K562 (cell line): ENCODE data around the gene GMPR. TPM values are rescaled to one million over a fixed set of nuclear protein-coding genes. Genes with fewer than 3 reads are reported as not detected.

Experiments
- ARNT ChIP-seq, 2 experiments: fragments of 450-650 bp; IDR thresholded peaks; 2 replicates each; pipeline ENCODE4 v1.6.1; 2016; ENCODE audit warnings: mild to moderate bottlenecking in 1 of 2
- BCOR ChIP-seq: fragments of 450-650 bp; IDR thresholded peaks from 2 replicates; pipeline ENCODE4 v1.6.1; 2016
- E4F1 ChIP-seq: fragments of 250-450 bp; sonication (Bioruptor Pico); IDR thresholded peaks from 2 replicates; pipeline ENCODE4 v1.5.0; 2021; ENCODE audit warnings: mild to moderate bottlenecking, borderline replicate concordance
- ELF2 ChIP-seq: fragments of 250-450 bp; sonication (Bioruptor Pico); IDR thresholded peaks from 2 replicates; pipeline ENCODE4 v1.5.0; 2021; ENCODE audit warnings: mild to moderate bottlenecking
- ELK1 ChIP-seq: sonication (generic); formaldehyde crosslinking; IDR thresholded peaks from 2 replicates; pipeline ENCODE4 v1.8.1; 2022; ENCODE audit warnings: missing genetic modification reagents
- GTF2F1 ChIP-seq: IDR thresholded peaks from 2 replicates; pipeline ENCODE4 v1.6.1; 2011; ENCODE audit warnings: low read depth, low read length, improper control_type of control experiment
- HMG20A ChIP-seq: fragments of 450-650 bp; formaldehyde crosslinking; conservative IDR thresholded peaks from 2 replicates; pipeline ENCODE4 v1.4.0; 2020; ENCODE audit warnings: mild to moderate bottlenecking, mixed read lengths
- MCM5 ChIP-seq: fragments of 450-650 bp; IDR thresholded peaks from 2 replicates; pipeline ENCODE4 v1.6.1; 2016; ENCODE audit warnings: low read depth
- POLR2A ChIP-seq: fragments of 450-650 bp; conservative IDR thresholded peaks from 2 replicates; pipeline ENCODE4 v1.6.1; 2016
- SREBF2 ChIP-seq: sonication (generic); formaldehyde crosslinking; IDR thresholded peaks from 2 replicates; pipeline ENCODE4 v1.4.0; 2020; ENCODE audit warnings: mild to moderate bottlenecking, missing genetic modification reagents
- TBL1XR1 ChIP-seq, 2 experiments: IDR thresholded peaks; 2 replicates each; pipeline ENCODE4 v1.6.1; 2012; ENCODE audit warnings: improper control_type of control experiment in 2 of 2, low read length in 2 of 2, mild to moderate bottlenecking in 1 of 2
- TCF7L2 ChIP-seq: fragments of 150-350 bp; IDR thresholded peaks from 2 replicates; pipeline ENCODE4 v1.6.1; 2016; ENCODE audit warnings: low read depth, mild to moderate bottlenecking, low read length, moderate library complexity
- TCFL5 ChIP-seq: fragments of 250-450 bp; sonication (Bioruptor Pico); conservative IDR thresholded peaks from 2 replicates; pipeline ENCODE4 v1.6.1; 2021; ENCODE audit warnings: mild to moderate bottlenecking, moderate library complexity, matching md5 sums
- TGIF2 ChIP-seq: sonication (generic); formaldehyde crosslinking; IDR thresholded peaks from 2 replicates; pipeline ENCODE4 v1.8.1; 2022; ENCODE audit warnings: mild to moderate bottlenecking, missing genetic modification reagents, moderate library complexity
- ZFPM2 ChIP-seq: fragments of 250-450 bp; sonication (Bioruptor Pico); IDR thresholded peaks from 2 replicates; pipeline ENCODE4 v1.5.1; 2022; ENCODE audit warnings: mild to moderate bottlenecking
- ZNF146 ChIP-seq: IDR thresholded peaks from one replicate; pipeline ENCODE4 v1.6.1; 2018; ENCODE audit warnings: missing compliant biosample characterization; ENCODE audit not compliant: unreplicated experiment
- ZNF197 ChIP-seq: fragments of 200-800 bp; sonication (Bioruptor generic); IDR thresholded peaks from 2 replicates; pipeline ENCODE4 v1.6.1; 2016; ENCODE audit warnings: low read depth, missing genetic modification characterization, missing compliant biosample characterization
- ZNF239 ChIP-seq: fragments of 250-450 bp; sonication (Bioruptor Pico); IDR thresholded peaks from 2 replicates; pipeline ENCODE4 v1.4.0; 2020; ENCODE audit warnings: mild to moderate bottlenecking
- ZNF384 ChIP-seq: IDR thresholded peaks from 2 replicates; pipeline ENCODE4 v1.6.1; 2012; ENCODE audit warnings: low read depth, low read length, improper control_type of control experiment
- ZNF41 ChIP-seq: fragments of 250-450 bp; sonication (Bioruptor Pico); conservative IDR thresholded peaks from 2 replicates; pipeline ENCODE4 v1.4.0; 2020; ENCODE audit warnings: mild to moderate bottlenecking
- ZNF696 ChIP-seq: fragments of 250-450 bp; sonication (Bioruptor Pico); conservative IDR thresholded peaks from 2 replicates; pipeline ENCODE4 v1.4.0; 2020; ENCODE audit warnings: mild to moderate bottlenecking, moderate library complexity
- ZNF699 ChIP-seq: fragments of 250-450 bp; sonication (Bioruptor Pico); IDR thresholded peaks from 2 replicates; pipeline ENCODE4 v1.8.0; 2021; ENCODE audit warnings: mild to moderate bottlenecking, moderate library complexity; ENCODE audit not compliant: insufficient replicate concordance
- ZNF766 ChIP-seq: fragments of 200-800 bp; sonication (Bioruptor generic); conservative IDR thresholded peaks from 2 replicates; pipeline ENCODE4 v1.6.1; 2016; ENCODE audit warnings: missing genetic modification characterization, missing compliant biosample characterization
- polyA plus RNA-seq, 8 experiments: library from polyadenylated mRNA; depleted of rRNA in 4 of 8; stranded (reverse) in 5 of 8; unstranded in 3 of 8; fragments of >200 nt; fragmentation: Nextera tagmentation in 2 of 8; fragmentation: Illumina TruSeq in 1 of 8; extraction: Ambion mirVana in 2 of 8; extraction: Trizol in 1 of 8; gene quantifications; 2 replicates each; pipeline versions ENCODE4 v1.2.1 to v1.2.3, GENCODE V29; 2011 to 2014; ENCODE audit warnings: inconsistent platforms in 1 of 8, missing spikeins in 1 of 8
- total RNA-seq, 7 experiments: library from RNA; depleted of rRNA in 6 of 7; stranded (reverse); fragments of >200 nt in 6 of 7; fragmentation: Illumina TruSeq in 2 of 7; extraction: Trizol in 2 of 7; gene quantifications; 2 replicates each; pipeline versions ENCODE4 v1.2.1 to v1.2.3, GENCODE V29; 2011 to 2021; ENCODE audit warnings: low replicate concordance in 1 of 7
- TF ChIP-seq, protein P1 (sequence below), 2 experiments: fragments of 250-450 bp in 1 of 2; fragments of 450-650 bp in 1 of 2; sonication (Bioruptor Pico) in 1 of 2; IDR thresholded peaks; 2 replicates each; pipeline versions ENCODE4 v1.6.1 to v1.8.0; 2016 to 2021; ENCODE audit warnings: mild to moderate bottlenecking in 2 of 2, moderate library complexity in 2 of 2, missing compliant biosample characterization in 1 of 2, missing genetic modification characterization in 1 of 2
- TF ChIP-seq, protein P2 (sequence below): fragments of 450-650 bp; formaldehyde crosslinking; IDR thresholded peaks from 2 replicates; pipeline ENCODE4 v1.4.0; 2022; ENCODE audit warnings: missing genetic modification characterization

The GMPR gene
- total and polyA plus RNA-seq, 9 of the 15 experiments (the other 6 are each of a cell fraction or from before 2014, with no cell fraction given): 34.6 to 83.7 (median 49.8) TPM

DNA sequence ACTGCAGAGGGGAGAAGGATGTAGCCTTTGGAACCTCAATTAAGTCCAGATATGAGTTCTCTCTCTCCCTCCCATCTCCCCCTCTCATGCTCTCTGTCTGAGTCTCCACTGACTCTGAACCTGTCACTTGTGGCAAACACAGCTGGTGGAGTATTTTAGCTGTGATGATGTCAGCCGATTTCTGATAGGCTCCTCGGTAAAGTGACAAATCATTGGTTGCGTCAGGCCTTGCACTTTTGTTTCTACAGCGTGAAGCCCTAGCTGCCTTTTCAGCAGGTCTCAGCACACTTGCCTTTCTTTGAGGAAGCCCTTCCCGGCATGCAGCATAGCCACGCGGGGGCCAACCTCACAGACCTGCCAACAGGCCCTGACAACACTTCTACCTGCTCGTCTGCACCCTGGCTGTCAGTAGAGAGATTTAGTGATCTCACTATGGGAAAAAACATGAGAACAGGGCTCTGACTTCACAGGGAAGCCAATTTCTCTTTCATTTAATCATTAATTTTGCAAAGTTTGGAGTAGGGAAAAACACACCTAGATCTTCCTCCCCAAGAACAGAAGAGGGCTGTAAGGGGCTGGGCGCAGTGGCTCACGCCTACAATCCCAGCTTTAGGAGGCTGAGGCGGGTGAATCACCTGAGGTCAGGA lies 84.4 kb downstream of the GMPR start (continued):
- no peak for TF ChIP-seq TGIF2 (CRISPR knock-in tag)
- TF ChIP-seq ZFPM2 (CRISPR knock-in tag): no peak
- TF ChIP-seq SREBF2: no peak
- no peak for TF ChIP-seq E4F1
- no peak; the same call in none of the 2 replicates for TF ChIP-seq ZNF766
- TF ChIP-seq ZNF146 (CRISPR knock-in tag): no peak
- TF ChIP-seq ZNF239 (CRISPR knock-in tag): no peak
- TF ChIP-seq ZNF384: no peak
- peak in 1 of 2 experiments; percentile 20; a peak in 1 of 4 replicates for TF ChIP-seq TBL1XR1 (IDR thresholded peaks at IDR 0.05; ENCODE audit: low read length in 2 of 2)
- TF ChIP-seq TCFL5 (CRISPR knock-in tag): no peak
- TF ChIP-seq ZNF197 (CRISPR knock-in tag): peak; percentile 71; the same call in 1 of the 2 replicates
- no peak for TF ChIP-seq MCM5
- no peak; the same call in 1 of the 2 replicates for TF ChIP-seq BCOR
- no peak for TF ChIP-seq GTF2F1
- TF ChIP-seq ELK1: no peak
- TF ChIP-seq, protein P1, sequence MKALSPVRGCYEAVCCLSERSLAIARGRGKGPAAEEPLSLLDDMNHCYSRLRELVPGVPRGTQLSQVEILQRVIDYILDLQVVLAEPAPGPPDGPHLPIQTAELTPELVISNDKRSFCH (CRISPR knock-in tag; IDR thresholded peaks at IDR 0.05): 0 out of 2 replicates have a peak, but pooled peaks have one; percentile 63
- TF ChIP-seq, protein P1 (tag; IDR thresholded peaks at IDR 0.05): peak; percentile 92
- TF ChIP-seq ZNF699 (CRISPR knock-in tag): no peak
- TF ChIP-seq TCF7L2: no peak
- TF ChIP-seq HMG20A (CRISPR knock-in tag): no peak
- TF ChIP-seq POLR2A: peak; percentile 61
- TF ChIP-seq ELF2 (CRISPR knock-in tag): no peak
- 0 out of 2 replicates have a peak, but pooled peaks have one; percentile 3 for TF ChIP-seq ZNF41 (CRISPR knock-in tag)
- TF ChIP-seq, protein P2, sequence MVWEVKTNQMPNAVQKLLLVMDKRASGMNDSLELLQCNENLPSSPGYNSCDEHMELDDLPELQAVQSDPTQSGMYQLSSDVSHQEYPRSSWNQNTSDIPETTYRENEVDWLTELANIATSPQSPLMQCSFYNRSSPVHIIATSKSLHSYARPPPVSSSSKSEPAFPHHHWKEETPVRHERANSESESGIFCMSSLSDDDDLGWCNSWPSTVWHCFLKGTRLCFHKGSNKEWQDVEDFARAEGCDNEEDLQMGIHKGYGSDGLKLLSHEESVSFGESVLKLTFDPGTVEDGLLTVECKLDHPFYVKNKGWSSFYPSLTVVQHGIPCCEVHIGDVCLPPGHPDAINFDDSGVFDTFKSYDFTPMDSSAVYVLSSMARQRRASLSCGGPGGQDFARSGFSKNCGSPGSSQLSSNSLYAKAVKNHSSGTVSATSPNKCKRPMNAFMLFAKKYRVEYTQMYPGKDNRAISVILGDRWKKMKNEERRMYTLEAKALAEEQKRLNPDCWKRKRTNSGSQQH (CRISPR knock-in tag): no peak
- peak in 1 of 2 experiments; percentile 76; a peak in 1 of 4 replicates for TF ChIP-seq ARNT (IDR thresholded peaks at IDR 0.05)
- no peak for TF ChIP-seq ZNF696
